Measurements from ENCODE around the gene DNAH11.
"Not testable (repeated sequence)": the region's sequence is repeated elsewhere in the genome, so short reads cannot be mapped to it uniquely, and the experiment has no call there.

DNAH11 gene

DNA sequence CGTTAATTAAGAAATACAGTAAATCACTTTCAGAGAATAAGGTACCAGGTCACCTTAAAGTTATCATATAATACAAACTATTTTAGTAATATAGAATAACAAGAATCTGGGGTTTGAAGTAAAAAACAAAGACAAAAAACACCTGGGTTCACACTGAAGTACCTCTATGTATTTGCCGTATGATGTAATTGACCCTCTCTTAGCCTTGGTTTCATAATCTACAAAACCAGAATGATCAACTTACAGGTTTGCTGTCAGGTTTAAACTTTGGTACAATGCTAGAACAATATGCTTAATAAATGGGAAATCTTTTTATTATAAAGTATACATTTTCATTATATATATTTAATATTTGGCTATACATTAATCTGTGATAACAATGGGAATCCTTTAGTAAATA, 344.5 kb downstream of the DNAH11 start:
- no peak for DNase-seq (ENCODE audit: low read depth)

DNA sequence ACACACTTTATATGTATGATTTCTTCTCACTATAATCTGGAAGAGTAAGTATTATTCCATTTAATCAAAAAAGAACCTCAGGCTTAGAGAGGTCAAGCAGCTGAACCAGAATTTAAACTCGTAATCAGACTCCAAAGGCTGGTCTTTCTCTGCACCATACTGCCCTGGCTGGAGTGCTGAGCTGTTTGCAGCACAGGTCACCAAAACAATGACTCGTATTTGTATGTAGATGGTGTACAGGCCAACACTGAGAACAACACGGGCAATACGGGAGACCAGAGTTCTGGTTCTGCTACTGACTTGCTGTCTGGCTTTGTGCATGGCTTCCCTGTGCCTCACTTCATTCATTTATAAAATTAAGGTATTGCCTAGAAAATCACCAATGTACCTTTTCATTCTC, 344.9 kb downstream of the DNAH11 start:
- DNase-seq (ENCODE audit: low read depth), result no peak

DNA sequence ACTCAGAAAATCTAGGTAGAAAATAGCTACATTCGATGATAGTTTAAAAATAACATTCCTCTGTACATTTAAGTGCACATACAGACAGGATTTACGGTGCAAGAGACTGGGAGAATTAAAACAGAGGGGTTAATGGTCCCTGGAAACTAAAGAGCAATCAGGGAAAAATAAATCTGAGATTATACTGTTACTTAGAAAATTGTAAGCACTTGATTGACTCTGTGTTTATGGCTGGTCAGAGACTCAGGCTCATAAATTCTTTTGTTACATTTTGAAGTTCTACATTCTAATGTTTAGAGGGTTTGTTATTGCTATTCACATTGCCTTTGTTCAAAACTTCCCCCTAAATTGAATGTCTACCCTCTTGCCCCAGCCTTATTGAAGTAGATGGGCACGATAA, 348.5 kb downstream of the DNAH11 start:
- DNase-seq (ENCODE audit: low read depth), result no peak

DNA sequence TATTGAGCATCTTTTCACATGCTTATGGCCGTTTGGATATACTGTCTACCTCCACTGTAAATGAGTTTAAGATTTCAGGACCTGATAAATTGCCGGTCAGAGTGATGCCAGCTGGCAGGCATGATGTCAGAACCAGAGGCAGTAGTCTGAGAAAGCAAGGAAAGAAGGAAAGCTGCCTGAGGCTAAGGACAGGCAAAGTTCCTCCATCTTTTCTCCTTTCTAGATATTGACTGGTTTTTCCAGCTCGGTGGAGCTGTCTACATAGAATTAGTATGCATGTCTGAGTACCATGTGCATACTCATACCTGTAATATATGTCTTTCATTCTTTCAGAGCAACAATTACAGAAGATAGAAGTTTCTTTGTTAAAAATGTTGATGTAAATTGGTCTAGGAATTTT, 350.6 kb downstream of the DNAH11 start:
- no peak for DNase-seq (ENCODE audit: low read depth)

DNA sequence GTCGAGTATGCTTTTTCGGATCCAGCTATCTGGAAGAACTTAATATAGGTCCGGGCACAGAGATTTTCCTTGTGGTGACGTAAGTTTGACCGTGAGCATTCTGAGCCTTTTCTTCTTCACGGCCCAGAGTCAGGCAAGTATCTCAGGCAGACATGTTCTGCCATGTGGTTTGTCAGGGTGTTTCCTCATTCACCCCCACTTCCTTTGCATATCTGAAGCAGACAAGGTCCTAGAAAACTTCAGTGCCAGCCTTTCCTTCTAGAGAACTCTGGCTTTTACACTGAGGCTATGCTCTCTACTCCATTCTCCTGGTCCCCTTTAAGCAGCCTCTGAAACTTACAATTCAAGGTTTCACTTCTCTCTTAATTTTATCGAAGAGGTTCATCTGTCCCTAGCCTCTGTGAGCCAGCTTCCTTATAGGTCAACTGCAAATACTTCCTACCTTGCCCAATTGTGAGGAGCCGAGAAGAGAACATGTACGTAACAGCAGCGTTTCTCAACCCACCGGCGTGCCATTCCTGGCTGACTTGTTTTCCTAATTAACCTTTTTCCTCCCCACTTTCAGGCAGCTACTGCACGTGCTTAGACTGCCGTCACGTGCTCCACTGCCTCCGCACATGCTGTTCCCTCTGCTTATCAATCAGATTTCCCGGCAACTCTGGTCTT, 355.6 kb downstream of the DNAH11 start:
- no peak for DNase-seq (ENCODE audit: low read depth)

DNA sequence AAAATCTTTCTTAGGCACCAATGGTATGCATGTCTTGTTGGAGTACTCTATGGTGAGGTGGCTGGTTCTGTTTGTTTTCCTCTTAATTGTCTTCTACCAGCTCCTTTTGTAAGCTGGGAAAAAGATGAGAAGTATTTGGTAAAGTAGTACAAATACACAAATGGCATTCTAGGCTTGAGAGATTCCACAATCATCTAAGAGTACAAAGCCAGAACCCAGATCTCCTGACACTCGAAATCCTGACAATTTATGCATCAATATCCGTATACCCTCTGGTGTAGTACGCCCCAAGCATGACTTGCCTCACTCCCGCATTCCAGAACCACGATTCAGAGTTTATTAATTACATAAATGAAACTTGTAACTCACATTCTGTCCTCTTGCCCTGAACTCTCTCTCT, 359.4 kb downstream of the DNAH11 start:
- DNase-seq (ENCODE audit: low read depth), result peak; percentile 84

DNA sequence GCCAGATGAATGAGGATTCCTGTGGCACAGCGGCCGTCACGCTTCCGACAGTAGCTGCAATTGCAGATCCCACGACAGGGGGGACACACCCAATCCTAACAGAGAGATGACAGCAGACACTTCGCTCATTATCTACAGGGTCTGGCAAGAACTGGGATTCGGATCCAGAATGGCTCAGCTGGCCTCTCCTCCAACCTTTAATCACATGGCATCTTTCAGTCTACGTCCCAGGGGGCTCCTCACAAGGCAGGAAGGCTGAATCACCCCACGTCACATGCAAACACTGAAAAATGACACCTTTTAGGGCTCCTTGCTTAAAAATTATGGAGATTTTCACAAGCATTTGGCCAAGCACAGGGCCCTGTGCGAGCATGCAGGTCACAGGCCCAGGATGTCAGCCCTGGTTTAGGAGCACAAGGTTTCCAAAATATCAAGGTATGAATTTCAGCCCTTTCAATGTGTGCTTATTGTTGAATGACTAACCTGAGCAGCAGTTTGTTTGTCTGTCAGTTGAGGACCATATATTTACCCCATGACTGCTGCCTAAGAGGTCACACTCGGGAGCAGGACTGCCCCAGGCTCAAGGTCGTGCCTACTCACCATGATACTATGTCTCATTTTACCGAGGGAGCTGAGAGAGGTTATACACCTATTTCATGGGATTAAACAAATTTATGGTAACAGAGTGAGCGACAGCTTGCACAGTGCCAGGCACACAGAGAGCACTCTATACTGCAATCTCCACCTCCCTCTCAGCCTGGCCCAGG, 360.4 kb downstream of the DNAH11 start:
- DNase-seq (ENCODE audit: low read depth), result no peak

DNA sequence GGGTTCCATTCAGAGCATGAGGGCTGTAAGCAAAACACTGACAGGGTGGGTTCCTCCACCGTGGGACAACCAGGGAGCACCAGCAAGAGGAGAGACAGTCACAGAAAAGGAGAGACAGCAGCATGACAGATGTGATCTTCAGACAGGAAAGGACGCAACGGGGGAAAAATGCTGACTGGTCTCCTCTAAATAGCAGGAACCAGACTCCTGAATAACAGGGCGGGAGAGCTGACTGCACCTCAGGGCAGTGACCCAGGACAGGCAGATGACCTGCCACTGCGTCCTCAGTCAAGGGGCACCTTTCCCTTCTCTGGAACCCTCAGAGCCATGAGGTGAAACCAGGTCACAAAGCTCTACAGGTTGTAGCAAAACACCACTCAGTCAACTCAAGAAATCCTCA, 365.9 kb downstream of the DNAH11 start:
- no peak for DNase-seq (ENCODE audit: low read depth)

DNA sequence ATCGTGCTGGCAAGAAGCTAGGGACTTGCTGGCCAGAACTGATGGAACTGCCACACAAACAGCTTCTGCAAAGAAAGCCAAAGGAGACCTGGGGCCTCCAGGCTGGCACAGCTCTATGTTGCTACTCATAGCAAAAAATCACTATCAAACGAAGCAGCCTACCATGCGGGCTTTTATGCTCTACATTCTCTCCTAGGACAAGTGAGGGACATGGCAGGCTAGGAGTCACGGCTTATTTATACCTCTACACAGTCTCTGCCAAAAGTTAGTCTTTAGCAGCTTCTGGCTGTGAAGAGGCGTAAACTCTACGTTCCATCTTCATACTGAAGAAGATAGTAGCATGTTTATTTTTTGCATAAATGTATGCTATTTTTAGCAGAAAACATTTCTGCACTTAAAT, 367.4 kb downstream of the DNAH11 start:
- DNase-seq (ENCODE audit: low read depth), result no peak

DNA sequence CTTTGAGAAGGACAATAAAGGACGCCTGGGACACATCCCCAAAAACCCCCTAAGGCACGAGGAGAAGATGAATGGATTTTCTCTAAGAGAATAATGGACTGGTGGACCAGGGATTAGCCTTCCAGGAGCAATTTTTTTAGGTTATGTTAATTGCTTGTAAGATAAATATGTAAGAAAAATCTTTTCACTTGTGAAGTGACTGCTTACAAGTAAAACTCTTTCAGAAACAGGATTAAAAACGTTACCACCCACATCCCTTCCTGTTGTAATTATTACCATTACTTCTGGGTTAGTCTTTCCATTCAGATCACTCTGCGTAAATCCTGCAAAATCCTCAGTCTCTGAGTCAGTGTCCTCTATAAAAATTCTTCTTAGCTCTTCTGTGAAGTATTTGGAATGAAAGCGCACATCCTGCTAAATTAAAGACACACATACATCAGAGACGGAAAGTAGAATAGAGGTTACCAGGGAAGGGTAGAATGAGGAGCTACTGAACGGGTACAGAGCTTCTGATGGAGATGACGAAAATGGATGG, 368.6 kb downstream of the DNAH11 start:
- peak; percentile 7 for DNase-seq (ENCODE audit: low read depth)

DNA sequence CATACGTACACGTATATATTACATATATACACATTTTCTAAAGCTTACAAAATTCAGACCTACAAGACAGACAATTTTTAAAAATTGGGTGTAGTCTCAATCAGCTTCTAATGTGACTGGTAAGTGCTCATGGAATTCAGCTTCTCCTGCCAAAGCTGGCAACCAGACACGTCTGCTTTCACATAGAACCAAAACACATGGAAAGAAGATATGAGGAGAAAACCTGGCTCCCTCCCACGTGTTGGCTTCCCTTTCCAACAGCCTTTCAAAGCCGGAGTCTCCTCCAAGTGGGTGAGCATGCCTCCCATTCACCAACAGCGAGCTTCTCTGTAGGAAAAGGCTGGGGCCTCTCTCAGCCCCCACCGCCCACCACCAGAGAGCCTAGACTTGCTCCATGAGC, 369.5 kb downstream of the DNAH11 start:
- peak; percentile 34 for DNase-seq (ENCODE audit: low read depth)

DNA sequence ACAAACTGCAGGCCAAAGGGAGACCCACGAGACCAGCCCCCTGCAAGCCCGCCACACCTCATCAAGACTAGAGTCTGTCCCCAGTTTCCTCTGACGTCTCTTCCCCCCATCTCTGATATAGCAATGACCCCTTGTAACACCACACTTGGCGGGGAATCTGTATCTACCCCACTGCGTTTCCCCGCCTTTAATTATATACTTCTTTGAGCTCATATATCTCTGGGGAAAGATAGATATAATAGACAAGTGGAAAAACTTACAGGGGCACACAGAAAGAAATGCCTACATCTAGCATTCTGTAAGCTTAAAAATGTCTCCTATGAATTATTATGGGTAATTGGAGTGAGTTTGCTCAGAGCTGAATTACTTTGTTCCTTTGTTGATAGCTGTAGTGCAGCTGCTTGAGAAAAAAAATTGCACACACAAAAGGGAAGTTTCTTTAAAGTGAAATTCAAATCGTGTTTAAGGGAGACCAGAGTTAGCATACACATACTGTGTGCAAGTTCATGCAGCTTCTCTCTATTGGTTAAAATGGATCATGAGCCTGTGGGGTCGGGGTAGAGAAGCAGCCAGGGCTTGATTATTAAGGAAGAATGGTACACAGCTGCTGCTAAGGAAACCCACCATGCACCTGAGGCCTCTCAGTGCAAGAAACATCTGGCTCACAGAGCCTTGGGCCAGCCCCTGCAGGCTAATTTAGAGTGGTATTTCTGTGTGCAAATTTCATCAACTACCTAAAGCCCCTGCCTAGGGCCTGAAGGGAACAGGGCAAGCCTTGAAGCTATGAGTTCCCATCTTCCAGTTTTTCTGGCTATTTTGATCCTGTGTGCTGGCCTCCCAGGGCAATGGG, 370.3 kb downstream of the DNAH11 start:
- DNase-seq (ENCODE audit: low read depth), result no peak

DNA sequence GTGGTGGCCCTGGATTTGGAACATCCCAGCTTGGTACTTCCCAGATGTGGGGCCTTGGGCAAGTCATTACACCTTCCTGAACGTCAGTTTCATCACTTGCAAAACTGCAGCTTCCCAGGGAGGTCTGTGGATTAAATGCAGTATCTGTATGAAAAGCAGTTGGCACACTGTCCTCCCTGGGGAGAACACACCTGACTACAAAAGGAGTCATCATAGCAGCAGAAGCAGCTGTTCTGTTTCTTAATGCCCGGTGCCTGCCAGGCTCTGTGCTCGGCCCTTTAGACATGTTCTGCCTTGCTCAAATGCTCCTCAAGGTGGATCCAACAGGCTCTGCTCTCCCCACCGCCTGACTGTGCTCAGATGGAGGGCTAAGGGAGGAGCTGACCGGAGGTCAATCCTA, 371.8 kb downstream of the DNAH11 start:
- no peak for DNase-seq (ENCODE audit: low read depth)

DNA sequence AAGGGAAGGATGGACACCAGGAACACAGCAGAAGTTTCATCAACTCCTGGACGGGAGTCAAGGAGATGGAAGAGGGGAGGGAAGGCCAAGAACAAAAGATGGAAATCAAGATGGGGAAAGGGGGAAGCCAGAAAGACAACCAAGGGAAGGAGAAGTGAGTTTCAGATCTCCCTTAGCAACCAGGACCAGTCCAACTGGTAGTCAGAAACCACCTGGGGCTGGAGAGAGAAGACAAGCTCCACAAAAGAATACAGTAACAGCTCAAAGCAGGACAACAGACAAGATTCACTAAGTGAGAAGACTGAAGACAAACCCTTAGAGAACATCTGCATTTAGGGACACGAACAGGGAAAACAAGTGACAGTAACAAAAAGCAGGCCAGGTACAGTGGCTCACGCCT, 372.3 kb downstream of the DNAH11 start:
- no peak for DNase-seq (ENCODE audit: low read depth)

DNA sequence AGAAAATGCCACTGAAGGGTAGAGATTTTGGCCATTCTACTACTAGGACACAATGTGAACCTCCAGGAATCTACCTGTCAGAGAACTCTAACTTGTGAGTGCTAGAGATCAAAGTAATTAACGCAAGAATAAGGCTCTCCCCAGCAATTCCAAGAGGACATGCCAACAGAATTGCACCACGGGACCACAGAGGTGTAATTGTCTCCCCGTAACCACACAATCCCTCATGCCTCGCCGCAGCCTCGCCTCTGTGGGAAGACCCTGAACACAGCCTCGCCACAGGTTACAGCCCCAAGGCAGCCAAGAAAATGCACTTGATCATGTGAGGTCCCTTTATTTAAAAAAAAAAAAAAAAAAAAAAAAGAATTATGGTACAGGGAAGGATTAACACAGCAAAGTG, 373.3 kb downstream of the DNAH11 start:
- no peak for DNase-seq (ENCODE audit: low read depth)

DNA sequence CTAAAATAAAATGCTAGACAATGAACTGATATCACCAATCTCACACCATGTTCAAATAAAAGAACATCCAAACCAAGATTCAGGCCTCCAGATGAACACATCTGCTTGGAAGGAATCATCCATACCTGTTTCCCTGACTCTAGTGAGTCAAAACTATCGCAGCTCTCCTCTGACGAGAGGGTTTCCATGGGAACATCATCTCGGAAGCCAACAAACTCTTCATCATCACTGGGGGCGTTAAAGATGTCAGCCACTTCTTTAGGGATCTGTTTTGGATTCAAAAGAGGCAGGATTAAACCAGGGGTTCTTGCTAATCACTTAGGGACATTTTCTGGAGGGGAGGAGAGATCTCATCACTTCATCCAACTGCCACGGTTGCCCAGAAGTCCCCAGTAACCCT, 373.8 kb downstream of the DNAH11 start:
- no peak for DNase-seq (ENCODE audit: low read depth)

DNA sequence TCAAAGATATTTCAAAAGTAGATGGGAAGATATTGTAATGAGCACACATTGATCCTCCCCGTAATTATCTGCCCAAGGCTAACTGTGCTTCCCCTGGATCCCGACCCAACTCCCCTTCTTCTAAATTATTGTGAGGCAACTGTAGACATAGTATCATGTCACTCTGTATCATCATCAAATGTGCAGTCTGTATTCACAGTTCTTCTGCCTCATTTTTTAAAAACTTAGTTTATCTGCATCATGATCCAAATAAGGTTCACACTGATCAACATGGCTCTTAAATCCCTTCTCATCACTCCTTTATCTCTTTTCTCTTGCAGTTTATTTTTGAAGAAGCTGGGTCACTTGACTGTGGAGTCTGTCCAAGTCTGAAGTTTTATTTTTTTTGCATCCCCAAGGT, 375.4 kb downstream of the DNAH11 start:
- no peak for DNase-seq (ENCODE audit: low read depth)

DNA sequence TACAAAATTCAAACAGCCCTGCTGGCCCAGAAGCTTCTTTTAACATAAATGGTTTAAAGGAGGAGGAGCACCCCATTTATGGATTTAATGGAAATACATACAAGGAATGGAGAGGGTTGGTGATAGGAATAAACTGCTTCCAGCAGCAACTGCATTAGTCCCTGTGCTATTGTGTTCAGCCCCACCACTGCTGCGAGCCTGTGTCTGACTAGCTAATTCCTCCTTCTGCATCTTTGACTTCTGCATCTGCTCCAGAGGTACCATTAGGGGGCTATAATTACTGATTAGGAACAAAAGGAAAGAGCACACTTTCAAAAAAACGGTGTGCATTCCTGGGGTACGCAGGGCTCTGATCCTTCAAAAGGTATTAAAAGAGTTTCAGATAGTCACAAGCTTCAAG, 378.1 kb downstream of the DNAH11 start:
- DNase-seq (ENCODE audit: low read depth), result no peak

DNA sequence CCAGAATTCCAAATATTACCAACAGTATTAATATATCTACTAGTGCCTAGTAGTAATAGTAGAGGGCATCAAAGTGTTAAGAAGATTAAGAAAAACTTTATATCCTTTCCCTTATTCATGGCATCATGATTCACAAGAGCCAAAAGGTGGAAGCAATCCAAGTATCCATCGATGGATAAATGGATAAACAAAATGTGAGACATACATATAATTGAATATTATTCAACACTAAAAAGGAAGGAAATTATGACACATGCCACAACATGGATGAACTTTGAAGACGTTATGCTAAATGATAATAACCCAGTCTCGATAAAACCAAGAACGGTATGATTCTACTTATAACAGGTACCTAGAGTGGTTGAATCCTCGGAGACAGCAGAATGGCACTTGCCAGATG, 379.8 kb downstream of the DNAH11 start:
- no peak for DNase-seq (ENCODE audit: low read depth)

DNA sequence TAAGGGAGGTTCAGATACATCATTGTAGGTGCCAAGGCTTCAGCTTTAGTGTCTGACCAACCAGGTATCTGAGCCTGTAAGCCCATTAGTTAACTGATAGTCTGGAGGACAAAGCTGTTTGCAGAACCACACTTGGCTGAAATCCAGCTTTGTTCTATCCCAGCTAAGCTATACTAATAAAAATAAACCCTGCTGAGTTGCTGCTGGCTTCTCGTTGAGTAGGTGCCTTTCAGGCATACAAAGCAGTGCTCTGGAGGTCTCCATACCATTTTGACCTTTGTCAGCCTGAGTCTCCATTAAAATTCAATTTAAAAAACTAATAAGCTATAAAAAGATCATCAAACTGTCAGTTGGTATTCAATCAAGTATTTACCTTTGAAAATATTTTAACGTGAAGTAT, 380.8 kb downstream of the DNAH11 start:
- peak; percentile 44 for DNase-seq (ENCODE audit: low read depth)

DNA sequence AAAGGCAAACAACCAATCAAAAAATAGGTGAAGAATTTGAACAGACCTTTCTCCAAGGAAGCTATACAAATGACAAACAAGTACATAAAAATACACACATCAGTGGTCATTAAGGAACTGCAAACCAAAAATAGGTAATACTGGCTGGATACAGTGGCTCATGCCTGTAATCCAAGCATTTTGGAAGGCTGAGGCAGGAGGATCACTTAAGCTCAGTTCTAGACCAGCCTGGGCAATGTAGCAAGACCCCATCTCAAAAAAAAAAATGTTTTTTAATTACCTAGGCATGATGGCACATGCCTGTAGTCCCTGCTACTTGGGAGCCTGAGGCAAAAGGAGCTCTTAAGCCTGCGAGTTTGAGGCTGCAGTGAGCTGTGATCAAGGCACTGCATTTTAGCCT, 383.6 kb downstream of the DNAH11 start:
- DNase-seq (ENCODE audit: low read depth), result no peak

DNA sequence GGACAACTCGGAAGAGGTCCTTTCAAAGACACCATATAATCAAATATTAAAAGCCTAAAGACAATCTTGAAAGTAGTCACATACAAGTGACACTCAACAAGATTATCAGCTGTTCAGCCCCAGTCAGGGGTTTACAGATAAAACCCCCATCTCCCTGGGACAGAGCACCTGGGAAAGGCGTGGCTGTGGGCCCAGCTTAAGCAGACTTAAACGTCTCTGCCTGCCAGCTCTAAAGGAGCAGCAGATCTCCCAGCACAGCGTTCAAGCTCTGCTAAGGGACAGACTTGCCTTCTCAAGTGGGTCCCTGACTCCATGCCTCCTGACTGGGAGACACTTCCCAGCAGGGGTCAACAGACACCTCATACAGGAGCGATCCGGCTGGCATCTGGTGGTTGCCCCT, 384.9 kb downstream of the DNAH11 start:
- no peak for DNase-seq (ENCODE audit: low read depth)

DNA sequence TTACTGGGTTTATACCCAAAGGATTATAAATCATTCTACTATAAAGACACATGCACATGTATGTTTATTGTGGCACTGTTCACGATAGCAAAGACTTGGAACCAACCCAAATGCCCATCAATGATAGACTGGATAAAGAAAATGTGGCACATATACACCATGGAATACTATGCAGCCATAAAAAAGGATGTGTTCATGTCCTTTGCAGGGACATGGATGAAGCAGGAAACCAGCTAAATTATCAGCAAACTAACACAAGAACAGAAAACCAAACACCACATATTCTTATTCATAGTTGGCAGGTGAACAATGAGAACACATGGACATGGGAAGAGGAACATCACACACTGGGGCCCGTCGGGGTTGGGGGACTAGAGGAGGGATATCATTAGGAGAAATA, 390.5 kb downstream of the DNAH11 start:
- not testable (repeated sequence) for DNase-seq (ENCODE audit: low read depth)

Measured in amniotic epithelial cell (primary cell).